Peyer's patch (tissue), 4 donors: Measurements from ENCODE around the gene C1orf167.

ENCODE experiments used
- POLR2A ChIP-seq, 2 donors: fragments of 450-650 bp; IDR thresholded peaks; one replicate each; pipeline ENCODE4 v1.5.1; 2017; ENCODE audit warnings: antibody characterized with exemption in 2 of 2, mild to moderate bottlenecking in 2 of 2, moderate library complexity in 2 of 2
- TF ChIP-seq, protein P1 (sequence below), 6 experiments: fragments of 450-650 bp in 4 of 6; fragments of 200-600 bp in 2 of 6; sonication (generic) in 1 of 6; IDR thresholded peaks; one replicate each; pipeline ENCODE4 v1.5.1; 2017 to 2019; ENCODE audit warnings: antibody characterized with exemption in 6 of 6, mild to moderate bottlenecking in 3 of 6, moderate library complexity in 1 of 6

DNA sequence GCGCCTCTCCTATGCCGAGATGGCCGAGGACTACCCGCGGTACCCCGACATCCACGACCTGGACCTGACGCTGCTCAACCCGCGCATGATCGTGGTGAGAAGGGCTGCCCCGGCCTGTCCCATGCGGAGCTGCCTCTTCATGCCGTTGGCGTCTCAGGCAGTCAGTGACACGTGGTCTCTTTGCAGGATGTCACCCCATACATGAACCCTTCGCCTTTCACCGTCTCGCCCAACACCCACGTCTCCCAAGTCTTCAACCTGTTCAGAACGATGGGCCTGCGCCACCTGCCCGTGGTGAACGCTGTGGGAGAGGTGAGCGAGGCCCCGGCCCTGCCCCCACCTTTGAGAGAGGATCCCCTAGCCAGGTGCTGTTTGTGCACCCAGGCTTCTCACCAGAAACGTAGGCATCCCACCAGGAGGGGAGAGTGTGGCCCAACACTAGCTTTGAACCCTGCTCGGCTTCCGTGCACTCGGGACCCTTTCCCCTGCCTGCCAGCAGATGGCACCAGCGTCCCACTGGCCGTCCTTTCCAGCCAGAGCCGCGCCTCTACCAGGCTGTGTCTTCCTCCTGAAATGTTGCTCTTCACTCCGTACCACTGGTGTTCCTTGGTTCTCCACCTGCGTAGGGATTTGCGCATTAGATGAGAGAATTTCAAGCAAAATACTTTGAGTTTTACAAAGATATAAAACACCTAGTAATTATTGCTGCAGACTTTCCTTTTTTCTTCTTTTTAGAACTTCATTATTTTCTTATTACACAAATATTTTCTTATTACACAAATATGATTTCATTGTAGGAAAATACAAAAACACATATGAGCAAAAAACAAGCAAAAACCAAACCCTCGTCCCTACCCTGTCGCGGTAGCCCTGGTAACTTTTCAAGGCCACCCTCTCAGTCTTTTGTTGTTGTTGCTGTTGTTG, 76.6 kb downstream of the C1orf167 start:
- no peak for TF ChIP-seq POLR2A (IDR thresholded peaks at IDR 0.05)
- TF ChIP-seq, protein P1, sequence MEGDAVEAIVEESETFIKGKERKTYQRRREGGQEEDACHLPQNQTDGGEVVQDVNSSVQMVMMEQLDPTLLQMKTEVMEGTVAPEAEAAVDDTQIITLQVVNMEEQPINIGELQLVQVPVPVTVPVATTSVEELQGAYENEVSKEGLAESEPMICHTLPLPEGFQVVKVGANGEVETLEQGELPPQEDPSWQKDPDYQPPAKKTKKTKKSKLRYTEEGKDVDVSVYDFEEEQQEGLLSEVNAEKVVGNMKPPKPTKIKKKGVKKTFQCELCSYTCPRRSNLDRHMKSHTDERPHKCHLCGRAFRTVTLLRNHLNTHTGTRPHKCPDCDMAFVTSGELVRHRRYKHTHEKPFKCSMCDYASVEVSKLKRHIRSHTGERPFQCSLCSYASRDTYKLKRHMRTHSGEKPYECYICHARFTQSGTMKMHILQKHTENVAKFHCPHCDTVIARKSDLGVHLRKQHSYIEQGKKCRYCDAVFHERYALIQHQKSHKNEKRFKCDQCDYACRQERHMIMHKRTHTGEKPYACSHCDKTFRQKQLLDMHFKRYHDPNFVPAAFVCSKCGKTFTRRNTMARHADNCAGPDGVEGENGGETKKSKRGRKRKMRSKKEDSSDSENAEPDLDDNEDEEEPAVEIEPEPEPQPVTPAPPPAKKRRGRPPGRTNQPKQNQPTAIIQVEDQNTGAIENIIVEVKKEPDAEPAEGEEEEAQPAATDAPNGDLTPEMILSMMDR (IDR thresholded peaks at IDR 0.05) = peak; percentile 67 to 95 (median 92)
